ENCODE data around the gene SIMC1. TPM values are rescaled to one million over a fixed set of nuclear protein-coding genes. Genes with fewer than 3 reads are reported as not detected.
A peak's percentile ranks its signal among the peaks of the same experiment; 100 is the strongest.

The SIMC1 gene
- total RNA-seq, 1 experiment from 2014 or later, result 17.7 TPM

DNA sequence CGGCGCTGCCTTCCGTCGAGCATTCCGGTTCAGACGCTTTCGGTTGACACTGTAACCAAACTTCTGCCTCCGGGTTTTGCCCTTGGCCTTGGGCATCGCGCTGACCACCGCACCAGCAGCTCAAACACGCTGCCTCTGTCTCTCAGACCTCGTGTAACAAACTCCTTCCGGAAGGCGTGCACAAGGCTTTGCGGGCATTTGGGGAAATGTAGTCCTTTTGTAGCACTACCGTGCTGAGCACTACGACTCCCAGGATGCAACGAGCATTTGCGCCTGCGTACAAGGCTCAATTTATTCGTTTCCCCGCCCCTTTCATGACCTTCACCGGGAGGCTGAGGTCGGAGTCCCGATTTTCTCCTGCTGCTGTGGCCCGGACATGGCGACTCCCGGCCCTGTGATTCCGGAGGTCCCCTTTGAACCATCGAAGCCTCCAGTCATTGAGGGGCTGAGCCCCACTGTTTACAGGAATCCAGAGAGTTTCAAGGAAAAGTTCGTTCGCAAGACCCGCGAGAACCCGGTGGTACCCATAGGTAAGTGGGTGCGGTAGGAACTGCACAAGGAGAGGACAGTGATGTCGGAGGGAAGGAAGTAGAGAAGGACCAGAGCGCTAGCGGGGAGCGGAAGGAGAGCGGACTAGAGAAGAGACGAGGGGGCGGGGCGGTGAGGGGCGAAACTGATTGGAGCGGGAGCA is 150.4 kb downstream of the SIMC1 start, which contains the start of the genes HIGD2A and NOP16:
Gene HIGD2A (plus strand): TSS at position 308 of the 691 bp plus-strand sequence. CDS start 69 bp downstream, at position 377.
Gene NOP16 (minus strand): TSS at position 155 of the 691 bp plus-strand sequence. CDS start 59 bp downstream, at position 96.
- Histone ChIP-seq H3K4ac (ENCODE audit: low read depth, low read length) (no peak within 1 kb of the TSS), H3K56ac (ENCODE audit: insufficient read length, low read depth, low read length) (no peak within 1 kb of the TSS), H3K4me1 (ENCODE audit: insufficient read depth, low read length) (no peaks in the 10 kb centered on the region), H2BK20ac (ENCODE audit: low read depth, low read length, poor library complexity, severe bottlenecking) (no peak within 1 kb of the TSS), H2AFZ (ENCODE audit: low read length) (no peak within 1 kb of the TSS), H4K8ac (replicated peaks; ENCODE audit: insufficient read length, low read depth, low read length) (no peak within 1 kb of the TSS), H3K9me3 (ENCODE audit: control insufficient read depth, low read depth, low read length) (no peaks in the 10 kb centered on the region), H3K79me1 (ENCODE audit: insufficient read depth, low read depth, low read length, poor library complexity, severe bottlenecking) (no peaks in the 10 kb centered on the region), H2BK15ac (ENCODE audit: low read depth, low read length) (no peak within 1 kb of the TSS), H4K5ac (ENCODE audit: insufficient read length, low read depth, low read length) (no peak within 1 kb of the TSS), H3K27me3 (ENCODE audit: insufficient read depth, low read length) (no peaks in the 10 kb centered on the region), H3K79me2 (ENCODE audit: insufficient read depth, low read length) (peaks cover 8% of the 10 kb centered on the region; the same call in 1 of the 2 replicates), H4K91ac (ENCODE audit: insufficient read length, low read depth, low read length) (no peak within 1 kb of the TSS), H3T11ph (ENCODE audit: low read length) (no peak within 1 kb of the TSS), H2BK5ac (ENCODE audit: insufficient read length, low read length) (no peak within 1 kb of the TSS), H3K23me2 (ENCODE audit: insufficient read length, low read depth, low read length, poor library complexity, severe bottlenecking) (peaks cover 7% of the 10 kb centered on the region), H3K4me2 (ENCODE audit: insufficient read depth, insufficient read length, low read length) (peak within 1 kb of the TSS; percentile 89), H2BK120ac (ENCODE audit: low read depth, low read length, poor library complexity, severe bottlenecking) (no peak within 1 kb of the TSS), H3K9ac (ENCODE audit: extremely low read depth, insufficient read length, low read length) (peak within 1 kb of the TSS; percentile 77), H3K27ac (ENCODE audit: insufficient read length, low read depth, low read length) (peak within 1 kb of the TSS; percentile 0), H2BK12ac (ENCODE audit: insufficient read length, low read depth, low read length) (no peak within 1 kb of the TSS), H4K20me1 (ENCODE audit: control insufficient read depth, insufficient read depth, insufficient read length) (no peaks in the 10 kb centered on the region), H3K23ac (ENCODE audit: insufficient read length, low read depth, low read length) (no peak within 1 kb of the TSS), H3K14ac (ENCODE audit: insufficient read depth, low read length) (peak within 1 kb of the TSS; percentile 55; the same call in 1 of the 2 replicates), H2AK5ac (ENCODE audit: insufficient read length, low read length) (no peak within 1 kb of the TSS), H3K18ac (ENCODE audit: insufficient read length, low read depth, low read length) (peak within 1 kb of the TSS; percentile 73)
- Mint-ChIP-seq H3K4me3 (peak within 1 kb of the TSS; percentile 97 to 99), H3K27me3 (ENCODE audit: low read depth) (no peaks in the 10 kb centered on the region), H3K36me3 (ENCODE audit: insufficient read depth in 1 of 3, low read depth in 3 of 3) (peaks cover 30 to 51% (median 36%) of the 10 kb centered on the region in 3 experiments), H3K27ac (peak within 1 kb of the TSS; percentile 100), H3K4me1 (peaks cover 12% of the 10 kb centered on the region in 2 experiments), H3K9me3 (peaks cover 0 to 3% of the 10 kb centered on the region in 2 experiments; a peak in 1 of 5 replicates)
- no peak for TF ChIP-seq CTCF (conservative IDR thresholded peaks at IDR 0.05)
- WGBS (ENCODE audit: extremely low coverage, insufficient read length, low lambda C conversion rate), result no CpG with 5 or more reads among the region's 47 CpGs
- DNase-seq, result peak; percentile 99
